T-helper 2 cell treated with Interferon-gamma antibody and Interleukin-4, amounts not matched to agents 5 μg/mL and 100 μg/mL, for 36 hours (primary cell): ENCODE measurements around the gene MALL.
"Not testable (repeated sequence)": the region's sequence is repeated elsewhere in the genome, so short reads cannot be mapped to it uniquely, and the experiment has no call there.

Experiments used
- DNase-seq: peaks from one replicate; pipeline ENCODE4 v3.0.0; 2021; ENCODE audit warnings: low spot score
- H3K27ac Mint-ChIP-seq: one replicate; pipeline ENCODE4 v1.8.0; 2021; ENCODE audit warnings: mild to moderate bottlenecking, mixed read lengths
- H3K27me3 Mint-ChIP-seq: one replicate; pipeline ENCODE4 v1.8.0; 2021; ENCODE audit warnings: low read depth, mixed read lengths
- H3K36me3 Mint-ChIP-seq: one replicate; pipeline ENCODE4 v1.8.0; 2021; ENCODE audit warnings: low read depth, mixed read lengths
- H3K4me1 Mint-ChIP-seq: one replicate; pipeline ENCODE4 v1.8.0; 2021; ENCODE audit warnings: low read depth, mixed read lengths
- H3K4me3 Mint-ChIP-seq: one replicate; pipeline ENCODE4 v1.8.0; 2022; ENCODE audit warnings: mild to moderate bottlenecking, moderate library complexity, mixed read lengths
- H3K9me3 Mint-ChIP-seq: one replicate; pipeline ENCODE4 v1.8.0; 2021; ENCODE audit warnings: mixed read lengths

MALL gene

GRCh38 chr2:110130757-110131156, 15.1 kb upstream of the MALL start:
- H3K9me3 Mint-ChIP-seq, result peaks cover 12% of the 10 kb centered on the region
- no peak for DNase-seq
- no peak overlapping the region for H3K4me3 Mint-ChIP-seq
- peaks cover 1% of the 10 kb centered on the region for H3K36me3 Mint-ChIP-seq
- H3K27ac Mint-ChIP-seq, result no peak overlapping the region
- H3K27me3 Mint-ChIP-seq, result no peaks in the 10 kb centered on the region
- no peaks in the 10 kb centered on the region for H3K4me1 Mint-ChIP-seq

DNA sequence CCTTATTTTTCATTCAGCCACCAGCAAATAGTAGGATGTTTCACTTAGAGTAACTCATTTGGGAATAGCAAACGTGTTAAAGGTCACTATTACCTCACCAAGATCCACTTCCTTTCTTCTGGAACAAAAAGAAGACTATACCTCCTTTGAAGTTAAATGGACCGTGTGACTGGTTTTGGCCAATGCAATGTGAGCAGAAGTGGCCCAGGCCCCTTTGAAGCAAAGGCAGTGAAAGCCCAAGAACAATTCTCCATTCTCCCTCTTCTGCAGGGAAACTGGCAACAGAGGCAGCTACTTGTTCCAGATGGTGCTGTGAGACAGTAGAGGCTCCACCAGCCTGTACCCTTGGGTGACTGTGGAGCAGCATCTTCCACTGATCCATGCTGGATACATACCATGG, 11.3 kb upstream of the MALL start:
- no peak overlapping the region for H3K27ac Mint-ChIP-seq
- H3K36me3 Mint-ChIP-seq, result no peaks in the 10 kb centered on the region
- no peaks in the 10 kb centered on the region for H3K9me3 Mint-ChIP-seq
- H3K27me3 Mint-ChIP-seq, result no peaks in the 10 kb centered on the region
- no peaks in the 10 kb centered on the region for H3K4me1 Mint-ChIP-seq
- no peak for DNase-seq
- H3K4me3 Mint-ChIP-seq, result no peak overlapping the region

GRCh38 chr2:110126086-110126773, 10.6 kb upstream of the MALL start:
- H3K4me3 Mint-ChIP-seq, result no peak overlapping the region
- no peaks in the 10 kb centered on the region for H3K9me3 Mint-ChIP-seq
- no peaks in the 10 kb centered on the region for H3K36me3 Mint-ChIP-seq
- no peaks in the 10 kb centered on the region for H3K27me3 Mint-ChIP-seq
- no peak for DNase-seq
- no peak overlapping the region for H3K27ac Mint-ChIP-seq
- H3K4me1 Mint-ChIP-seq, result no peaks in the 10 kb centered on the region

GRCh38 chr2:110124939-110125691, 9.5 kb upstream of the MALL start:
- H3K4me3 Mint-ChIP-seq, result no peak overlapping the region
- no peaks in the 10 kb centered on the region for H3K36me3 Mint-ChIP-seq
- no peak overlapping the region for H3K27ac Mint-ChIP-seq
- no peaks in the 10 kb centered on the region for H3K9me3 Mint-ChIP-seq
- no peaks in the 10 kb centered on the region for H3K4me1 Mint-ChIP-seq
- no peaks in the 10 kb centered on the region for H3K27me3 Mint-ChIP-seq
- no peak for DNase-seq

DNA sequence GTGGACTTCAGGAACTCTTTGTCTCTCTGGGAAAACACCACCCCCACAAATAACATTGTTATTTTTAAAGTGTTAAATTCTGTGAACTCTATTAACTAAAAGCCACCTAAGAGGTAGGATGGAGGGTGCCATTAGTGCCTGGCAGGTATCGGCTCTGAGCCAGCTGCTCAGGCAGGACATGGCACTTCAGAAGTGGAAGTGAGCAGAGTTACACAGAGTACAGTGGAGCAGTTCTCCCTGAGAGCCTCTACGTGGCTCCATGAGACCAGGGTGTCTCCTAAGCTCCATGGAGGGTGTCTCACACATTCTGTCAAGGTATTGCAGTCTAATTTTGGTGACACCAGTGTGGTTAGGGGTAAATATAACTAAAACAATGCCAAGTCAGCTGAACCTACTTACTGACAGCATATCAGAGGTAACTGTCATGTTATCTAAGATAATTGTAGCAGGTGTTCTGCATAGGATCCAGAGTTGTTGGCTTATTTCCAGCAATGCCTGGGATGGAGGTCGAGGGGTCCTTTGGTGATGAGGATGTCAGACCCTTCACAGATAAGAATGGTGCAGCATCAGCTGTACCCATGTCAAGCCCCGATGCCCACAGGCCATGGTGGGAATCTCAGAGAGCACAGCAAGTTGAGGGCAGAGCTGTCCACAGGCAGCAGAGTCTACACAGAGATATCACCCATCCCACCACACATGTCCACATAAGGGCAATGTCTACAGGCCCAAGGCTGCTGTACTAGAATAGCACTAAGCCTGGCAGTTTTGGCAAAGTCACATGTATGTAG, 8.6 kb upstream of the MALL start:
- H3K27ac Mint-ChIP-seq, result no peak overlapping the region

GRCh38 chr2:110121592-110121991, 6.0 kb upstream of the MALL start:
- Mint-ChIP-seq H3K27ac (no peak overlapping the region), H3K27me3 (peaks cover 25% of the 10 kb centered on the region), H3K9me3 (no peaks in the 10 kb centered on the region), H3K36me3 (no peaks in the 10 kb centered on the region), H3K4me1 (no peaks in the 10 kb centered on the region), H3K4me3 (no peak overlapping the region)
- no peak for DNase-seq

More for the DNA sequence above, 8.6 kb upstream of the MALL start:
- H3K9me3 Mint-ChIP-seq, result no peaks in the 10 kb centered on the region
- peaks cover 2% of the 10 kb centered on the region for H3K27me3 Mint-ChIP-seq
- no peak overlapping the region for H3K4me3 Mint-ChIP-seq
- H3K4me1 Mint-ChIP-seq, result no peaks in the 10 kb centered on the region
- DNase-seq, result no peak
- H3K36me3 Mint-ChIP-seq, result no peaks in the 10 kb centered on the region

DNA sequence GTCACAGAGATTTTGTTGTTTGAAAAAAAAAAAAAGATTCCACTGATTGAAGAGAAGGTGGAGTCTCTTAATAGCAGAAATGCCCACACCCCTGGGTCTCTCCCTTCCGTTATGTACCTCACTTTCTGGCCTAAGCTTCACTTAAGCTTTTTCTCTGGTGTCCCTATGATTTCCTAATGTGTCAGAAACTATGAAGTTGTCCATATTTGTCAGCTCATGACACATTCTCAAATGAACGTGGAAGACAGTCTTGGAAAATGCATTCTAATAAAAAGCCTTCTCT, 5.4 kb upstream of the MALL start:
- H3K27ac Mint-ChIP-seq, result no peak overlapping the region
- H3K9me3 Mint-ChIP-seq, result no peaks in the 10 kb centered on the region
- no peak overlapping the region for H3K4me3 Mint-ChIP-seq
- no peak for DNase-seq
- H3K27me3 Mint-ChIP-seq, result peaks cover 31% of the 10 kb centered on the region
- no peaks in the 10 kb centered on the region for H3K4me1 Mint-ChIP-seq
- no peaks in the 10 kb centered on the region for H3K36me3 Mint-ChIP-seq

- no peak overlapping the region for H3K27ac Mint-ChIP-seq
- DNase-seq, result no peak
- H3K27me3 Mint-ChIP-seq, result peaks cover 31% of the 10 kb centered on the region
- H3K9me3 Mint-ChIP-seq, result no peaks in the 10 kb centered on the region
- H3K36me3 Mint-ChIP-seq, result no peaks in the 10 kb centered on the region
- H3K4me1 Mint-ChIP-seq, result no peaks in the 10 kb centered on the region
- no peak overlapping the region for H3K4me3 Mint-ChIP-seq
Observed at GRCh38 chr2:110120171-110121051, 4.8 kb upstream of the MALL start.

GRCh38 chr2:110116033-110116710, 550 bp upstream of the MALL start:
- H3K4me3 Mint-ChIP-seq, result peak overlapping the region; percentile 19
- peaks cover 6% of the 10 kb centered on the region for H3K4me1 Mint-ChIP-seq
- no peak for DNase-seq
- H3K27me3 Mint-ChIP-seq, result peaks cover 58% of the 10 kb centered on the region
- no peak overlapping the region for H3K27ac Mint-ChIP-seq
- no peaks in the 10 kb centered on the region for H3K36me3 Mint-ChIP-seq
- no peaks in the 10 kb centered on the region for H3K9me3 Mint-ChIP-seq

DNA sequence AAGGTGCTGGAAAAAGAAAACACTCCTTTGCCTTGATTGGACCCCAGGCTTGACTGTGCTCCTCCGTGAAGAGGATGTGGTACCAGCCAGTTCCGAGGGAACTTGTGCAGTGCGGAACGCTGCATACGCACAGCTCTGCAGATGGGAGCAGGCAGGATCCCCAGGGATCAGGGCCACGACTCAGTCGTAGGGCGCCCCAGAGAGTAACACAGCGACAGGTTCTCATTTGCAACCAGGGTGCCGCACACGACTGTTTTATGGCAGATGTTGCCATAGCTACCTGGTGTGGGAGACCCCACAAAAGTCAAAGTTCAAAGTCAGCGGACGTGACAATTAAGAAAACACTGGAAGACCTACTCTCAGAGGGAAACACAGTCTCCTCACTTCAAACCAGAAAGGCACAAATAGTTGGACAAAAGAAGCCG, 779 bp downstream of the MALL start:
- Mint-ChIP-seq H3K27ac (no peak overlapping the region), H3K4me1 (peaks cover 11% of the 10 kb centered on the region), H3K36me3 (no peaks in the 10 kb centered on the region), H3K9me3 (peaks cover 5% of the 10 kb centered on the region), H3K4me3 (no peak overlapping the region), H3K27me3 (peaks cover 68% of the 10 kb centered on the region)
- no peak for DNase-seq

DNA sequence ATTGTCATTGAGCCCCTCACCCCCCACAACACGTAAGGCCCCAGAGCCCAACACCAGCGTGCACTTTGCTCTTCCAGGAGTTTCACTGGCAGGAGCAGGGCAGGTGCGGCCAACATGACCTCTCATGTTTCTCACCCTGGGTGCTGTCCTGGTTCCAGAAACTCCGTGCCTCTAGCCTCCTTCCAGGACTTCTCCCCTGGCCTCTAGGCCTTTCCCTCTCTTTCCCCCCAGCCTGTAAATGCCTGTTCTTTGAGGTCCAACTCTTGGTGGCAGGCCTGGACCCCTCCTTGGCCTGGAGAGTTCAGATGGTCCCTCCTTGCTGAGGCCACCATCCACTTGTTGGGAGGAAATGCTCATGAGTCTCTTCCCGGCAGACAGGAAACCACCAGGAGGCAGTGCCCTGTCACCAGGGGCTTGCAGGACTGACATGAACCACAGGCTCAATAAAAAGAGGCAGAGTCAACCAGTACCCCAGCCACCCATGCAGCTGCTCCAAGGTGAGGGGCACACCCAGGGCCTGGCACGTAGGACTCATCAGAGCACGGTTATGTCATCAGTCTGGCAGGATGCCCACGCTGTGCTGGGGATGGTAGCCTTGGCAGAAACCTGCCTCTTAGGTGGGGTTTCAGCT, 1.5 kb downstream of the MALL start:
- no peak overlapping the region for H3K4me3 Mint-ChIP-seq

DNA sequence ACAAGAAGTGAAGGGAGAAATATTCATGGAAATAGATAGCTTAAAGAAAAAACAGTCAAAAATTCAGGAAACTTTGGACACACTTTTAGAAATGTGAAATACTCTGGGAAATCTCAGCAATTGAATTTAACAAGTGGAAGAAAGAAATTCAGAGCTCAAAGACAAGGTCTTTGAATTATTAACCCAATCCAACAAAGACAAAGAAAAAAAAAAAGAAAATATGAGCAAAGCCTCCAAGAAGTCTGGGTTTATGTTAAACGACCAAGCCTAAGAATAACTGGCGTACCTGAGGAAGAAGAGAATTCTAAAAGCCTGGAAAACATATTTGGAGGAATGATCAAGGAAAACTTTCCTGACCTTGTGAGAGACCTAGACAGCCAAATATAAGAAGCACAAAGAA, 7.3 kb downstream of the MALL start:
- H3K9me3 Mint-ChIP-seq, H3K27ac Mint-ChIP-seq, DNase-seq, H3K4me1 Mint-ChIP-seq, H3K36me3 Mint-ChIP-seq, H3K4me3 Mint-ChIP-seq: not testable (repeated sequence)
- H3K27me3 Mint-ChIP-seq, result peaks cover 48% of the 10 kb centered on the region

More for the DNA sequence above, 1.5 kb downstream of the MALL start:
- Mint-ChIP-seq H3K27ac (no peak overlapping the region), H3K27me3 (peaks cover 69% of the 10 kb centered on the region), H3K9me3 (peaks cover 5% of the 10 kb centered on the region), H3K36me3 (no peaks in the 10 kb centered on the region), H3K4me1 (peaks cover 16% of the 10 kb centered on the region)
- no peak for DNase-seq
